Heart right ventricle (tissue), 16 donors: ENCODE measurements around the gene CTRB1. TPM values are rescaled to one million over a fixed set of nuclear protein-coding genes. Genes with fewer than 3 reads are reported as not detected.

ENCODE experiments used
- ATAC-seq, 8 donors: fragments of 200-7000 bp; cut with Tn5 transposase; one replicate each; pipeline ENCODE4 v1.9.1; 2020; ENCODE audit warnings: mild to moderate bottlenecking in 8 of 8, moderate library complexity in 8 of 8, moderate number of reproducible peaks in 1 of 8
- DNase-seq, 2 donors: peaks; one replicate each; pipeline ENCODE4 v3.0.0-alpha.2; 2020
- H3K27ac ChIP-seq, 10 donors: fragments of 200-600 bp; sonication (generic) in 2 of 10; one replicate each; pipeline versions ENCODE4 v1.5.0 to v1.8.0; 2020 to 2022; ENCODE audit warnings: mild to moderate bottlenecking in 3 of 10
- H3K27me3 ChIP-seq, 7 donors: fragments of 200-600 bp; one replicate each; pipeline ENCODE4 v1.8.0; 2021 to 2022; ENCODE audit warnings: mild to moderate bottlenecking in 2 of 7
- H3K36me3 ChIP-seq, 9 donors: fragments of 200-600 bp; sonication (generic) in 1 of 9; one replicate each; pipeline versions ENCODE4 v1.5.0 to v1.8.0; 2020 to 2022; ENCODE audit warnings: mild to moderate bottlenecking in 2 of 9
- H3K4me1 ChIP-seq, 9 donors: fragments of 200-600 bp; sonication (generic) in 1 of 9; one replicate each; pipeline versions ENCODE4 v1.5.0 to v1.8.0; 2020 to 2022; ENCODE audit warnings: mild to moderate bottlenecking in 4 of 9
- H3K4me3 ChIP-seq, 10 donors: fragments of 200-600 bp; sonication (generic) in 2 of 10; one replicate each; pipeline versions ENCODE4 v1.5.0 to v1.8.0; 2020 to 2022; ENCODE audit warnings: mild to moderate bottlenecking in 7 of 10, moderate library complexity in 2 of 10
- H3K9me3 ChIP-seq, 11 donors: fragments of 200-600 bp in 10 of 11; sonication (generic) in 2 of 11; one replicate each; pipeline versions ENCODE4 v1.5.0 to v1.8.0; 2013 to 2022; ENCODE audit warnings: mild to moderate bottlenecking in 2 of 11, control low read depth in 1 of 11, moderate library complexity in 1 of 11
- CTCF ChIP-seq, 9 donors: fragments of 200-600 bp; sonication (generic) in 2 of 9; IDR thresholded peaks; one replicate each; pipeline versions ENCODE4 v1.5.0 to v1.8.0; 2021 to 2022; ENCODE audit warnings: antibody characterized with exemption in 9 of 9, mild to moderate bottlenecking in 5 of 9, moderate library complexity in 1 of 9
- WGBS, 2 donors: extraction: QIAGEN DNeasy Blood & Tissue Kit; methylation state at CpG; one replicate each; pipeline ENCODE4 v1.1.7; 2013; ENCODE audit warnings: inconsistent platforms in 1 of 2; 5-methylcytosine and 5-hydroxymethylcytosine counted together
- intact Hi-C, 10 donors: fragments of 100-400 bp; cut with DNase I; formaldehyde crosslinking; loops; one replicate each; pipeline versions ENCODE4 v1.11.1 to v1.14.2; 2022
- polyA plus RNA-seq, 2 donors: library from polyadenylated mRNA; stranded (reverse); fragments of 200-250 nt; gene quantifications; one replicate each; pipeline ENCODE4 v1.2.3, GENCODE V29; 2013
- total RNA-seq, 10 donors: library from RNA; stranded (reverse); fragmentation: NEBNext Ultra II Directional in 3 of 10; extraction: Animal tissue kit (Norgen Biotek cat#: 25700) in 3 of 10; gene quantifications; one replicate each; pipeline versions ENCODE4 v1.2.1 to v1.2.4, GENCODE V29; 2021 to 2023
- donor health status: Arrhythmogenic right ventricular cardiomyopathy.
- donor health status: ischemic (EF 13 %, LVEDD 7.1; RV severe dilation, severe dysfunction).
- donor health status: healthy with polysubstance abuse.
- donor health status: DM: no; HTN: yes; CAD: no.
- donor health status: DM: no; HTN: no; CAD: no.
- donor health status: ischemic (EF 25% LVEDD 6.9; RV normal size, moderate dysfunction).
- donor health status: ischemic (EF 25% LVEDD 5.7; RV mildly dilated, moderate dysfunction).
- donor health status: healthy.
- donor health status: DM: yes; HTN: yes; CAD: no.
- donor health status: Ischemic cardiomyopathy.
- donor health status: ischemic (EF 35%, LVEDD 5.7; RV mildly dilated, moderate dysfunction).
- donor health status: nonischemic (EF 11% LVEDD 7.7; RV severe dilation, severe dysfunction).
- donor health status: DM: yes; HTN: yes; CAD: no.
- donor health status: PGD.
- donor health status: ischemic (EF 29% LVEDD 5.4; RV normal size, mild dysfunction).
- donor health status: nonischemic (EF 23%, LVEDD 6.1; RV moderate dilation, normal function).

CTRB1 gene
- total and polyA plus RNA-seq, 12 donors: 1.0 to 3.8 (median 2.4) TPM; not detected in 4

- WGBS, 2 donors: 90 to 92% methylated on average over 48 of the region's 48 CpGs
- no peak for TF ChIP-seq CTCF (IDR thresholded peaks at IDR 0.05)
- H3K36me3 ChIP-seq: peaks cover 0 to 67% (median 48%) of the 10 kb centered on the region in 9 donors
Measured at GRCh38 chr16:75229172-75230031, 10.6 kb downstream of the CTRB1 start.

DNA sequence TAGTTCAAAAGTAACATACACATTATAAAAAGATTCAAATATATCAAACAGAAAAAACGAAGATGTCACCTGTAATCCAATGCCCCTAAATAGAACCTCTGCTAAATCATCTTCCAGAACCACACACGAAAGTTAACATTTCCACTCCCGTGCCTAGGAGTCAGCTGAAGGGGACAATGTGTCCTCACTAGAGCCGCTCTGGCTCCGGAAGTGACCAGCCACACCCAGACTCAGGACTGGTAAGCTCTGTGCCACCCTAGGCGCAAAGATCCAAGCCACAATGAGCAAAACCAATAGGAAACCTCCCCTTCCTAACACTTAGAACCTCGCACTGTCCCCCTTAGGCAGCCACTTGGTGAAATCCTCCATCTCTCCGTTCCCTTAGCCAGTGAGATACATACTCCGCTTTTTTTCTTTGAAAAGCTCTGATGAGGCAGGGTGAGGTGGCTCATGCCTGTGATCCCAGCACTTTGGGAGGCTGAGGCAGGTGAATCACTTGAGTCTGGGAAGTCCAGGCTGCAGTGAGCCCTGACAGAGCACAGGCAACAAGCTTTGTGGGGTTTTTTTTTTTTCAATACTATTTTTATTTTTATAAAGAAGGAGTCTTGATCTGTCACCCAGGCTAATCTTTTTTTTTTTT, 11.8 kb downstream of the CTRB1 start:
- Histone ChIP-seq H3K4me3 (no peak overlapping the region), H3K36me3 (peaks cover 0 to 79% (median 60%) of the 10 kb centered on the region in 9 donors), H3K4me1 (peaks cover 6 to 55% (median 26%) of the 10 kb centered on the region in 9 donors), H3K27ac (peak overlapping the region in 8 of 10 donors; percentile 10 to 51 (median 31)), H3K9me3 (no peaks in the 10 kb centered on the region), H3K27me3 (peaks cover 0 to 35% (median 0%) of the 10 kb centered on the region in 7 donors)
- intact Hi-C loops: loop anchor here in 5 of 10 donors (5.0 to 10.0 kb wide), 6 partner anchors 33 to 172 kb away; no protein-coding TSS in a partner anchor
- 65 to 72% methylated on average over 9 of the region's 9 CpGs for WGBS, 2 donors
- no peak for TF ChIP-seq CTCF (IDR thresholded peaks at IDR 0.05)
- DNase-seq: no peak
- peak in 3 of 8 donors; percentile 20 to 50 (median 28) for ATAC-seq

More at GRCh38 chr16:75229172-75230031, 10.6 kb downstream of the CTRB1 start:
- intact Hi-C loops: loop anchor here in 5 of 10 donors (5.0 to 10.0 kb wide), 6 partner anchors 32 to 173 kb away; no protein-coding TSS in a partner anchor
- Histone ChIP-seq H3K27ac (peak overlapping the region in 3 of 10 donors; percentile 34 to 51 (median 38)), H3K27me3 (peaks cover 0 to 38% (median 0%) of the 10 kb centered on the region in 7 donors), H3K4me3 (no peak overlapping the region), H3K4me1 (peaks cover 4 to 56% (median 20%) of the 10 kb centered on the region in 9 donors), H3K9me3 (no peaks in the 10 kb centered on the region)
- DNase-seq (no peak), ATAC-seq (no peak)

DNA sequence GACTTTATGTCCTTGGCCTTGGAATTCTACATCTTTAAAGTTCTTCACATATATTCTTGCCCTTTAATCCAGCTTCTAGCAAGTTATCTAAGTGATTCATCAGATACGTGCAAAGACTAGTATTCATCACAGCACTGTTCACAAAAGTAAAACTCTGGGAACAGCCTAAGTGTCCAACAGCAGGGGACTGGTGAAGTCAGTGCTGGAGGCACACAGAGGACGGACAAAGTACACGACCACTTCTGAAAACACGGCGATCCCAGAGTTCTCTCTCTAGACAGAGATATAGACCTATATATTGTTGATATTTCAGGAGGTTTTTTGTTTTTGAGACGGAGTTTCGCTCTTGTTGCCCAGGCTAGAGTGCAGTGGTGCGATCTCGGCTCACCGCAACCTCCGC, 12.8 kb downstream of the CTRB1 start:
- Histone ChIP-seq H3K4me1 (peaks cover 6 to 45% (median 26%) of the 10 kb centered on the region in 9 donors), H3K27me3 (peaks cover 0 to 29% (median 0%) of the 10 kb centered on the region in 7 donors), H3K4me3 (no peak overlapping the region), H3K36me3 (peaks cover 0 to 89% (median 63%) of the 10 kb centered on the region in 9 donors), H3K9me3 (no peaks in the 10 kb centered on the region), H3K27ac (no peak overlapping the region)
- intact Hi-C loops: loop anchor here in 5 of 10 donors (5.0 to 10.0 kb wide), 6 partner anchors 34 to 171 kb away; no protein-coding TSS in a partner anchor
- DNase-seq: no peak
- TF ChIP-seq CTCF (IDR thresholded peaks at IDR 0.05): no peak
- whole genome bisulfite sequencing, 2 donors: 91 to 92% methylated on average over 11 of the region's 11 CpGs
- ATAC-seq: no peak

GRCh38 chr16:75233611-75233938, 14.8 kb downstream of the CTRB1 start:
- Histone ChIP-seq H3K36me3 (peaks cover 0 to 91% (median 53%) of the 10 kb centered on the region in 9 donors), H3K27ac (peak overlapping the region in 6 of 10 donors; percentile 21 to 65 (median 54)), H3K4me3 (no peak overlapping the region), H3K9me3 (no peaks in the 10 kb centered on the region), H3K27me3 (peaks cover 0 to 33% (median 0%) of the 10 kb centered on the region in 7 donors), H3K4me1 (peaks cover 19 to 58% (median 43%) of the 10 kb centered on the region in 9 donors)
- DNase-seq (peak in 1 of 2 donors; percentile 28), ATAC-seq (no peak)
- no peak for TF ChIP-seq CTCF (IDR thresholded peaks at IDR 0.05)
- intact Hi-C loops: loop anchor here in 9 of 10 donors (1.0 to 10.0 kb wide), 9 partner anchors 36 to 169 kb away; no protein-coding TSS in a partner anchor
- 59 to 65% methylated on average over 7 of the region's 7 CpGs for WGBS, 2 donors
